Activated CD8-positive, alpha-beta memory T cell treated with anti-CD3 and anti-CD28 coated beads for 4 hours (primary cell): ENCODE results near the gene SNCA.

Experiments used
- DNase-seq, 2 donors: peaks; one replicate each; pipeline ENCODE4 v3.0.0-alpha.2; 2020; ENCODE audit warnings: low read depth in 2 of 2

Gene SNCA

DNA sequence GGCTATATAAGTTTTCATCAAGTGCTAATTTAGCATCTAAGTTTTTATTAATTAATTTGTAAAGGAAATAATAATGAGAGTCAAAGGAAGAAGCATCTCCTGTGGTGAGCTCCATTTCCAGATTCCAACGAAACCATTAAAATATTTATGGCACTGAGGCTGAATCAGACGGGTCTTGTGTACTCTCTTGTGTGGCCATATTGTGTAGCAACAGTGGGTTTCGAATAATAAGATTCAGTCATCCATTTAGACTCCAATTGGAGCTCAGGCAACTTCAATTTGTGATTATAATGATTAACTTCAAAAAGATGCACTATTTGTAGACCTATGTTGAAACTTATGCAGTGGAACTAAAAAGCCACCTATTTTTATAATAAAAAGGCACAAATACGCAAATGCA lies 82.4 kb downstream of the SNCA start:
- no peak for DNase-seq

DNA sequence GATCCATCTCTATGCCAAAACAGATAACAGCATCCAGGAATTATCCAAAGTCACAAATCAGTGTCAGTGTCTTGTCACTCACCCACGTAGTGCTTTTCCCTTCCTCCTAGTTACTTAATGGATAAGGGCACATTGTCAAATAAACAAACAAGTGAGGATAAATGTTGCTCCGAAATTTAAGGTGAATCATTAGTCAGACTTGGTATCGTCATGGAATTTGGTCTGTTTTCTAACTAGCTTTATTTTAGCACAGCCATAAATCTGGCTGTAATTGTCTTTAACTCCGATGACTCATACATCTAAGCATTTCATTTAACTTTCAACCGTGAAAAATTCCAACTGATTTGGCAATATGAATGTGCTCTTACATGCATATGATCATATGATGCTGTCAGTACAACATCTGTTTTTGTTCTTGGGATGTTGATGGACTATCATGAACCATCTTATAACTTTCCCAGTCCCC lies 83.3 kb downstream of the SNCA start:
- DNase-seq = no peak

DNA sequence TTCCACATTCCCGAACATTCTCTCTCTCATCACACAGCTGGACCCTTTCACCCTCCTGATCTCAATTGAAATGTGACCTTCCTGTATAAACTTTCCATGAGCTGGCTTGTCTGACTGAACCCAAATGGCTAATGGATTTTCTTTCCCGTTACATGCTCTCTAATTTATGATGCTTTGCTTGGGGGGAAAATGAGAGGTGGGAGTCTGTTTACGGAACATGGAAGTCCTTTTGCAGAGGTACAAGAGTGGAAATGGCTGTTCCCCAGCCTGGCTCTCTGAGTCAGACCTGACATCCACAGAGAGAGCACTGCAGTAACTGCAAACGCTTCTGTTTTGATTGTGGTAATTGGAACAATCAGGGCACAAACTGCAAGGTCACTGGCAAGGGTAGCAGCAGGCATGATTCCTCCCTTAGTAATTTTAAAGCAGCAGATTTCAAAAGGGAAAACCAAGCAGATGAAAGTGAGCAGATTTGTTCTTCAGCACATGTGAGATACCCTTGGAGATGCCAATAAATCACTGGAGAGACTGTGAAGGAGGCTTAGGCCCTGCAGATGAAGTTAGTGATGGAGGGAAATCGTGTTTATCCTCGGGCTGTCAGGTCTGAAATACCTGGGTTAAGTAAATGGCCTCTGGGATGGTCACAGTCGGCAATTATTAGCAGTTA lies 83.9 kb downstream of the SNCA start:
- no peak for DNase-seq

DNA sequence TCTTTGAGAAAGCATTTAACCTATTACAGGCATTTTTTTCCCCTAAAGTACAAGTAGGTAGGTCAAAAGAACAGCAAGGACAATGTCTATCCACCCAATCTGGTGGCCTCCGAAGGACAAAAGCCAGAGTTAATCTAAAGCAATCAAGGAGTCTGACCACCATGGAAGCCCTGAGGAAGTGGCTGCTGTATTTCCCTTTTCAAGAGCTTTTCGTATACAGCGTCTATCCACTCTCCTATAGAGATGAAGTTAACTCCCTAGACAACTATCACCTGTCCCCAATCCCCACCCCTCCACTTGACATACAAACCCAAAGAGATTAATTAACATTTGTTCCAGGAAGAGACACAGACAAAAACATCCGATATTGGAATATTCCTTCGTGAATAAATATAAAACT lies 85.5 kb downstream of the SNCA start:
- no peak for DNase-seq

DNA sequence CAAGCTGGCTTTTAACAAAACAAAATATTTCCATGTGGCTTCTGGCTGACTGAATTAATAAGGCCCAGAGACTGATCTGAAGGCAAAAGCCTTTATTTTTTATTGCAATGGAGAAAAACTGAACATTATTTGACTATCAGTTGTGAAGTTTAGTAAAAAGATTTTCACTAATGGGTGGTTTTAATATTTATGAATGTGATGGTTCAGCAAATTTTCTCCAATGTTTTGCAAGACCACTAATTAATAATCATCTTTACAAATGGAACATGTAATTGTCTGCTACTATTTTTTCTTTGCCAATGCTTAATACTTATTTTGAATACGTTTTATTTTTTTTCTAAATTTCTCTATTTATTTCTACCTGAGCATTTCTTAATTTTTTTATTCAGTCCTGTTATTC lies 90.6 kb downstream of the SNCA start:
- no peak for DNase-seq

DNA sequence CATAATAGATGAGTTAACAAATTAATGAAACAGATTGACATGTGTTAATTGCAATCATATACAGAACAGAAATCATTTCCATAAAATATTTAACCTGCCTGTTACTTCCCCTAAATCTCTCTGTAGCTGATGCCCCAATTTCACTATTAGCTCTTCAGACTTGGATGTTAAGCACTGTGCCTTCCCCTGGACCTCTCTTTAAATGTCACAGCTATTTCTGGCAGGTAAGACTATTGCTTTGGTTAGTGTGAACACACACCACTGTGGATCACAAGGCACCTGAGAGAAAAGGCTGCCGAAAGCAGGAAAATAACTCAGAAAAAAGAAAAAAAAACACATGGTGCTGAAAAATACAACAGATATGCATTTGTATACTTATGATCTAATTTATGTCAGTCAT lies 91.3 kb downstream of the SNCA start:
- no peak for DNase-seq

DNA sequence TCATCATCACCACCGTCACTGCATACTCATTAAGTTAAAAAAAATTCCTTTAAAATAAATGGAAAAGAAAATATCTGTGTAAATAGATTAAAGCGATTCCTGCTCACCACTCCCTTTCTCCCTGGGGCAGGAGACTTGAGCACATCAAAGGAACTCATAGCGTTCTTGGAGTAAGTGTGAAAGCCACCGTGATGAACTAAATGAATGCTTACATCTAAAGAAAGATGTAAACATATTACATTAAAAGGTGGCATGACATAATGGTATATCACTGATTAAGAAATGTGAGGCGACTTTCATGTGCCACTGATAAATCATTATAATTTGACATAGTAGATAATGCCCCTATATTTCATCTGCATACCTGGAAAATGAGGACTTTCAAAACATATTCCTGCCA lies 92.0 kb downstream of the SNCA start:
- no peak for DNase-seq

DNA sequence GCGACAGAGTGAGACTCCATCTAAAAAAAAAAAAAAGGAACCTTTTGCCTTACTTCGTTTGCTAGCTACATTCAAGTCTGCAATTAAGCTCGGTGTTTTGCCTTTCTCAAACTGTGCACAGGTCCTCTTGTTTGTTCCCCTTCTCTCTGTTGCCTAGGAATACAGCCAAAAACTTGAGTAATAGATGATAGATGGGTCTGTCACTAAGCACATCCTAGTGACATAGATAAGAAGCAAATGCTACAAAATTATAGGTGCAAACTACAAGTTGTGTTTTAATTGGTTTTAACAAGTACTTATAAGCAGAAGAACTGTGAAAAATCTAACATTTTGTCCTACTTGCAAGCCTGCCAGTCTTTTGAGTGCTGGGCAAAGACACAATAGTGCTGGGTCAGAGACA lies 95.2 kb downstream of the SNCA start:
- no peak for DNase-seq

DNA sequence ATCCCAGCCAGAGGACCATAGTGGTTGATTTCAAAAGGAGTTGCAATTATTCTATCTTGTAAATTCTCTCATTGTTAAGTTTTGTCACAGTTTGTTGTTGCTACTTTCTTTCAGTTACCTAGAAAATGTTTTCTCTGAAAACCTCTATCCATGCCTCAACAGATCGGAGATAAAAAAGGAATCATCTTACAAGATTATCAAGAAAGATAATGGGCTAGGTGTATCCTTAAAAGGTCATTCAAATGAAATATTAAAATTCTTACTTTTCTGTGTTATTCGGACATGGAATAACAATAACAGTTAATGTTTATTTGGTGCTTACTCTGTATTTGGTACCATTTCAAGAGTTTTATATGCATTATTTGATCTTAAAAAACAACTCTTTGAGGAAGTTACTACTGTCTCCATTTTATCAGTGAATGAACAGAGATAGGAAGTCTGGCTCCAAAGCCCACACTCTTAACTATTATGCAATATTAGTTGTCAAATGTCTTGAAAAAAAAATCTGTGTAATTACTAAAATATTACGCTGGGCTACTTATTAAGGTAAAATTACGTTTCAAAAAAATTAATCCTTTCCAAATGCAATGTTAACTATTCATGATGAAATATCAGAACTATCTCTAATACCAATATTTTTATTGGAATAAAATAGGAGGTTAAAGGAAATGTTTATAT lies 97.5 kb downstream of the SNCA start:
- DNase-seq = no peak

DNA sequence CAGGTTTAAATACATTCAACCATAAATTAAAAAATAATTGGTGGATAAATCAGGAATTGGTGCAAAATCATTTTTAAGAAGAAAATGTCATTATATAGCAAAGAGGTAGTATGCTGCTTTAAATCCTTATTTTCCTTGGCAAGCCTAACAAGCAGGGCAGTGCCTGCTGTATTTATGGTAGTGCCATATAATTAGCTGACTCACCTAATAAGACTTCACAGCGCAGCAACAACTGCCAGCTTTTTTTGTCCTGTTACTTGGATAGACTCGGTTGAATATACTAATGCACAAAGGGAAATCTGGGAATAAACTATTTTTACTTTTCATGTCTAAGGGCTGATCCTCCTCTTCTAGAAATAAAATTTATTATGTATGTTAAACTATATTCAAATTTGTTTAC lies 99.1 kb downstream of the SNCA start:
- no peak for DNase-seq

DNA sequence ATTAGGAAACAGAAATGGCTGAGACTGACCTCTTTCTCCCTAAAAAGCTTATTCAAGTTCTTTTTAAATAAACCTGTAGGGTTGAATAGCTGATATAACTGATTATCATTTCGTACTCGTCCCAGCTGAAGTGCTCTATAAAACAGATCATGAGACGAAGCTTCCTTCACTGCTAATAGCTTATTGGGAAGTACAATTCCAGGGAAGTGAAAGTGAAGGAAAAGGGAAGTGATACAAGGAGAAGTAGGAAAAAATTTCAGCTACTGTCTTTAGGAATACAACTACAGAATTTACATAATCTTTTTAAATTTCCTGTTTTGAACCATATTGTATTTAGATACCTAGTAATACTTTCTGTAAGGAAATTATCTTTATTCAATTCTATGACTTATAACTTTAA lies 103.0 kb downstream of the SNCA start:
- no peak for DNase-seq

DNA sequence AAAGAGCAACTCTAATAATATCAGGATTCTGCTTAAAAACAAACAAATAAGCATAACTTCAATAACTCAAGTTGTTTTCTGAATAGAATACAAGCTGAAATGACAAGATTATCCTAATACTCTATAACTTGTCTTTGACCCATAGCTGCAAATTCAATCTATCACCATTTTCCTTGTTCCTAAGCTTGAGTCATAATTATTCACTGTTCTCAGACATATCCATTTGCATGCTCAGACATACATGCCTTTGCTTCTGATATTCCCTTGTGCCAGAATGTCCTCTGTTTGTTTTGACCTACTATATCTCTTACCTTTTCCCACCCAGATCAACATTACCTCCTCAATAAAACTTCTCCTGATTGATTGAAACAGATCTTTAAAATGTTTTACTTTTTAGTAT lies 109.7 kb downstream of the SNCA start:
- DNase-seq = no peak

DNA sequence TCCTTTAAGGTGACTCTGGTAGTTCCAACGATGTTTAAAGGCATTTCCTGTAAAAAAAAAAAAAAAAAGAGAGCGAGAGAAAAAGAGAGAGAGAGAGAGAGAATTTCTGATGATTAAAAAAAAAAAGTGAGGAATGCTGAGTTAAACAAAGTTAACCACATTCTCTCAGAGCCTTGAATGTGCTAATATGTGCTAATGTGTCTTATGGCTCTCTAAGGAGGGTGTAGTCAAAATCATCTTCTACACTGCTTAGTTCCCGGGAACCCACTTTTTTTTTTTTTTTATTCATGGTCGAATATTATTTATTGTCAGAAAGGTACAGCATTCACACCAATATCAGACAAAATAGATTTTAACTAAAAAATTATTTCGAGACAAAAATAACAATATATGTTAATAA lies 111.7 kb downstream of the SNCA start:
- DNase-seq = no peak

DNA sequence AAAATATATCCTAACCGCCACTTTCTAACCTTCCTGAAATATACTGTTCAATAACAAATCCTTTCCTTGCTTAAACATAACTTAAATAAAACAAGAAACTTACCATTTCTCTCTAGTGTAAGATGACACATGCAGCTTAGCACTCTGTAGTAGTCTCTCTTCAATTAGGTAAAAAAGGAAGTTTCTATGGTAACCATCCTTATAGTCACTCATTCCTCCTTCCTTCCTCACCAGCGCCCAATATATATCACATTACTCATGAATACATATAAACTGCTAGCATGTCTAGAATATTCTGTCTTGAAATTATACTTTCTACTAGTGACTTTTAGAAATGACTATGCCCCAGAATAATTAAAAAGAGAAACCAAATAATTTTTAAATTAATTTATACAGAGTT lies 112.2 kb downstream of the SNCA start:
- no peak for DNase-seq

DNA sequence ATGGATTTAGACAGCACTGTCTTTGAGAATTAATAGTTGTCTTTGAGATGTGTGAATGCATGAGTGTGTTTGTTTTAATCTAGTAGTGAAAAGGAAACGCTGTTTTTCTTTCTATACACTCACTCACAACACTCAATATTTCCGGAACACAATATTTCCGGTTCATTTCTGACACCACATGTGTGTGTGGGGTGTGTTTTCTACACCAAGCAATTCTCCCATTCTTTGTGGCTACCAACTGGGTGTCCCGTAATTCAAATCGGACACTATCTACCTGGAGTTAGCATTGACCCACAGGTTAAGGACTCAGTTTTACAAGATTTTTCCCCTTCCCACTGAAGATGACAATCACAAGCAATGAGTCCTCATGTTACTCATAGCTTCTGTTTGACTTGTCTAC lies 113.9 kb downstream of the SNCA start:
- no peak for DNase-seq

DNA sequence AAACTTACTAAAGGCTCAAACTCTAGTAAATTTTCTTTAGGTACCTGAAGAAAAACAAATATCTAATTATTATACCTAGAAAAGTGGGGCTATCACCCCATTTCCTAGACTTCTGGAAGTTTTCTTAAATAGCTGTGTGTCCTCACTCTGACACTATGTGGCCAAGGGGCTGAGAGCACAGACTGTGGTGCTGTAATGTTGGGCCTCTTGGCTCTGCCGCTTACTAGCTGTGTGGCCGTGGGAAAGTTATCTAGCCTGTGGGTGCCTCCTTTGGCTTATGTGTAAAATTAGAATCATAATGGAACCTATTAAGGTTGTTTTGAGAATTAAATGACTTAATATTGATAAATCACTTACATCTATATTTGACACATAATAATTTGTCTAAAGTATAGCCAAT lies 114.4 kb downstream of the SNCA start:
- DNase-seq = no peak

DNA sequence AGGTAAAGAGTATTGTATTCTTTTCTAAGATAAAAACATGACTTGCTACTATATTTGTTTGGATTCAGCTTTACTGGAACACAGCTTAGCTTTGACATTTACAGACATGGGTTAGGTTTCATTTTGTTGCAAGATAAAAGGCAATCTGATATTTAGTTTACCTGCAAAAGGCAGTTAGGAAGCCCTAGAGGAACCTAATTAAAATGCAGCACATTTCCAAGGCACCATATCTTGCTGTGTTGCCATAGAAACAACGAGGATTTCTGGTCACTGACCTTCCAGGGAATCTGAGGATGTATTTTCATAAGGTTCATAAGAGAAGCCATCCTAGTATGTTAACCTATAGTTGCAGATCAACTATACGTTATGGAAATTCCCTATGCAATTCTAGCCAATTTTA lies 116.0 kb downstream of the SNCA start:
- no peak for DNase-seq

DNA sequence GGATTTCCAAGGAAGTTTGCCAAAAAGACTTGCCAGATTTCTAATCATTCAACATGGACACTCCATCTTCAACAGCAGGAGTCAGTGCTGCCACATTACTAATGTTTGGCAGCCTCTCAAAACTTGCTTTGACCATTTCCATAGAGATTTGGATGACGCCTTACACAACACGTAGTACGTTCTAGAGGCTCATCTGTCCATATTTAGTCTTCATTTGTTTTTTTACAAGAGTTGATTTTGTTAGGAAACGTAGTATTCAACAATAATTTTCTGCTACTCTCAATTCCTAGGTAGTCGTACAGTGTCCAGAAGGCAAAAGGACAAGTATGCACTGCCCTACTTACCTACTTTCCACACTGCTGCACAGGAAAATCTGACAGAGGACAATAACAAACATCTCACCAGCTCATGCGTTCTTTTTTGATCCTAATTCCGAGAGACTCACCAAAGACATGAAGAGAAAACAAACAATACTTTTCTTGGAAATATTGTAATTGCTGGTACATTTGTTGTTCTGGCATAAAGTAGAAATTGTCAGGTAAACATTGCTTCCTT lies 117.3 kb downstream of the SNCA start:
- DNase-seq = no peak

DNA sequence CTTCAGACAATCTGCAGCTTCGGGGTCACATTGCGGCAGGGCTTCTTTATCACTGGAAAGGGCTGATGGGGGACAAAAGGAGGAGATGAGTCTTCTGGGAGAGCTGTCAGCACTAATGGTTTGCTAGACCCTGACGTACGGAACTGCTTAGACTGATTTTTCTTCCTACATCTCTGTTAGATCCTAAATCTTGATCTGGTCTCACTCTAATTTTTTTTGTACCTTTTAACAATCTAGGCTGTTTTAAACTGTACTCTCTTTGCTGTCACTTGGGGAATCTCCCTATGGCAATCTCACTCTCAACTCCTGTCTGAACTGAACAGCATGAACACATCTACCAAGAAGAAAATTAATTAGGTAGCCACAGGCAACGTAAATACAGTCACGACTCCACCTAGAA lies 120.1 kb downstream of the SNCA start:
- DNase-seq = no peak

DNA sequence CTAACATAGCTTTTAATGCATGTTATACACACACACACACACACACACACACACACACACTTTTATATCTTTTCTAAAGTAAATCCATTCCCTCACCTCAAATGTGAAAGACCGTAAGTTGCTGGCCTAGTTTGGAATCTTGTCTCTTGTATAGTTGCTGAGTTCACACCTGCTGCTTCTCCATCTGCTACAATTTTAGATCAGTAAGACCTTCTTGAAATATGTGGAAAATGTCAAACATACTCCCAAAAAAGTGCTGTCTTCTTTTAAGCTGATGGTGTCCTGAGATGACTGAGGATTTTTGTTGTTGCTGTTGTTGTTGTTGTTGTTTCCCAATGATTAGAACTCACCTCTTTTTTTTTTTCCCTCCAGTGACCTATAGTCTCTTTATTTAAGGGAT lies 121.3 kb downstream of the SNCA start:
- no peak for DNase-seq

DNA sequence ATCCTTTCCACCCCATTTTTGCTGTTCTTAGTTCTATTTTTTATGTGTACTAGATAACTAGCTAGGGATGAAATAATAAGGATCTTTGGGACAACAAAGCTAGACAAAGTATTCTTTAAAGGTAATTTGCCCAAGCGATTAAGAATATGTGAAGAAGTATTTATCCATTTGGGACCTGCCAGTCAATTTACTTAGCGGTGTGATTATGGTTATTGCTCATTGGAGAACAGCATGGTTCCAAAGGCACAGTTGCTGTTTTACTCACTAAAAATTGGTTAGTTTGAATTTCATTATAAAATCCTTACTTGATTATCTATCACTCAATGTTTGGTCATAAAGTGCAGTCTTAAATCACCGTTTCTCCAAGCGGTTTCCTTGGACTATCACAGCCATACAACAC lies 124.1 kb downstream of the SNCA start:
- DNase-seq = no peak

DNA sequence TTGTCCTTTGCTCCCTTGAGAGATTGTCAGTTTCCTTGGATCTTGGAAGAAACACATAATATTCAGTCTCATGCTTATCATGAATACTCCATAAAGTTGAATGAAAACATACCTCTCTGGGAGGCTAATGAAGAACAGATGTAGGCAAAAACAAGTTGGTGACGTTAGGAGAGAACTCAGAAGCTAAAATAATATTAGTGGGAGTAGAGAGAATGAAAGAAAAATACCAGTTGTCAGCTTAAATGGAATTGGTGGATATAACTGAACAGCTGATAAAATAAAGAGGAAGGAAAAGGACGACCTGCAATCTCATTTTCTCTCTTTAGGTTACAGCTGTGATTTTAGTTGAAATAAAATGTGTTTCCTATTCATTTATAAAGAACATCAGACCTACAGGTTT lies 124.8 kb downstream of the SNCA start:
- no peak for DNase-seq

DNA sequence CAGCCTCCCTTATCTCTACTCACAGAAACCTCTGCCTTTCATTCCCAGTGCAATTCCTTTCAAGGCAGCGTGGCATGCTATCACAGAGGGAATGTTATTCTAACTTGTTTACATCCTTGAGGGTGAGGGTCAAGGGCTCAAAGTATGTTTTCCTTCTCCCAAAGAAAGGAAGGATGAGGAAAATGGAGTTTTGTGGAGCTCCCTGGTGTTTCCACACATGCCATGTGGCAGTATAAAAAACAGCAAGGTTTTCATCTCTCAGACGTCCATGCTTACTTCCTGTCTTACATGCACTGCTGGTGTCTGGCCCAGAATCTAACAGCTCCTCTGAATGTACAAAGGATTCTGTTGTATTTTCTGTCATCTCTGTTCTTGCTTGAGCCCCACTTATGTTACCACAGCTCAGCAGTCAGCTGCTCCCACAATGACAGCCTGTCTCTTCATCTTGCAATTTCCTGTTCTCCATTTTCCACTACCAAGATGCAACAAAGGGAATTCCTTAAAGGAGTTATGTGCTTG lies 128.0 kb downstream of the SNCA start:
- no peak for DNase-seq
